H1 (cell line): ENCODE results near the gene UVRAG. TPM values are rescaled to one million over a fixed set of nuclear protein-coding genes. Genes with fewer than 3 reads are reported as not detected.

Experiments
- CTCF ChIA-PET: fragments of 300-600 bp; sonication (Branson Sonifier 250); formaldehyde crosslinking; loops from one replicate; lab custom pipeline; 2021; ENCODE audit not compliant: partially characterized antibody; lab: Charles Lee
- POLR2A ChIA-PET: fragments of 300-600 bp; sonication (Branson Sonifier 250); formaldehyde crosslinking; loops from one replicate; lab custom pipeline; 2021; ENCODE audit warnings: inconsistent platforms; ENCODE audit not compliant: partially characterized antibody; lab: Charles Lee
- DNase-seq, 2 experiments: peaks; one replicate each; pipeline versions ENCODE4 v3.0.0 to v3.0.0-alpha.2; 2010 to 2022; ENCODE audit warnings: low spot score in 2 of 2, low read depth in 1 of 2, mixed read lengths in 1 of 2
- FAIRE-seq: peaks from 2 replicates; lab custom pipeline; 2011; peaks lifted over from hg19 to GRCh38; lab: Jason Lieb, UNC
- H2AFZ ChIP-seq: 2 replicates; pipeline ENCODE4 v1.8.1; 2012; ENCODE audit warnings: low read length, inconsistent platforms
- H2AK5ac ChIP-seq: 2 replicates; pipeline ENCODE4 v1.6.1; 2013; ENCODE audit warnings: low read depth, low read length
- H2BK120ac ChIP-seq: replicated peaks from 2 replicates; pipeline ENCODE3; 2013; ENCODE audit warnings: low read depth, low read length, inconsistent platforms
- H2BK12ac ChIP-seq: 2 replicates; pipeline ENCODE4 v1.6.1; 2013; ENCODE audit warnings: low read depth, low read length
- H2BK15ac ChIP-seq: 2 replicates; pipeline ENCODE4 v1.6.1; 2013; ENCODE audit warnings: low read length
- H2BK20ac ChIP-seq: 2 replicates; pipeline ENCODE4 v1.6.1; 2013; ENCODE audit warnings: low read length
- H2BK5ac ChIP-seq: 2 replicates; pipeline ENCODE4 v1.6.1; 2013; ENCODE audit warnings: low read depth, low read length
- H3K14ac ChIP-seq: 2 replicates; pipeline ENCODE4 v1.6.1; 2013; ENCODE audit warnings: inconsistent platforms; ENCODE audit not compliant: insufficient read length
- H3K18ac ChIP-seq: 2 replicates; pipeline ENCODE4 v1.6.1; 2013; ENCODE audit warnings: low read length; ENCODE audit errors: extremely low read depth
- H3K23ac ChIP-seq: 2 replicates; pipeline ENCODE4 v1.6.1; 2013; ENCODE audit warnings: inconsistent platforms; ENCODE audit not compliant: insufficient read length
- H3K23me2 ChIP-seq: 2 replicates; pipeline ENCODE4 v1.6.1; 2013; ENCODE audit warnings: low read depth, low read length
- H3K27ac ChIP-seq: 2 replicates; pipeline ENCODE4 v1.6.1; 2011; ENCODE audit warnings: low read depth, low read length, inconsistent platforms
- H3K27me3 ChIP-seq, 4 experiments: replicated peaks in 1 of 4; 1 replicate in 1 of 4; 2 replicates in 3 of 4; pipeline versions ENCODE4 v1.6.1 to v1.8.1; 2011 to 2013; ENCODE audit warnings: low read length in 3 of 4, mild to moderate bottlenecking in 3 of 4, inconsistent platforms in 2 of 4, mixed read lengths in 2 of 4, moderate library complexity in 1 of 4; ENCODE audit not compliant: control insufficient read depth in 3 of 4, insufficient read depth in 3 of 4; ENCODE audit errors: extremely low read depth in 1 of 4
- H3K36me3 ChIP-seq, 4 experiments: 2 replicates each; pipeline versions ENCODE4 v1.6.1 to v1.8.1; 2011 to 2013; ENCODE audit warnings: mild to moderate bottlenecking in 4 of 4, low read length in 3 of 4, moderate library complexity in 2 of 4, control low read depth in 1 of 4, inconsistent platforms in 1 of 4; ENCODE audit not compliant: insufficient read depth in 4 of 4, control insufficient read depth in 2 of 4
- H3K4ac ChIP-seq: replicated peaks from 2 replicates; pipeline ENCODE3; 2013; ENCODE audit warnings: low read length, low read depth, mixed read lengths, inconsistent platforms; ENCODE audit not compliant: insufficient read length
- H3K4me1 ChIP-seq, 4 experiments: replicated peaks in 1 of 4; 1 replicate in 1 of 4; 2 replicates in 3 of 4; pipeline versions ENCODE4 v1.6.1 to v1.8.1; 2011 to 2013; ENCODE audit warnings: low read length in 3 of 4, inconsistent platforms in 2 of 4, mixed read lengths in 1 of 4; ENCODE audit not compliant: insufficient read depth in 4 of 4, control insufficient read depth in 3 of 4
- H3K4me2 ChIP-seq, 2 experiments: 2 replicates each; pipeline versions ENCODE4 v1.6.1 to v1.8.1; 2011 to 2013; ENCODE audit warnings: low read depth in 2 of 2, low read length in 2 of 2, control low read depth in 1 of 2, inconsistent platforms in 1 of 2, mild to moderate bottlenecking in 1 of 2; ENCODE audit not compliant: insufficient read depth in 1 of 2
- H3K4me3 ChIP-seq, 4 experiments: fragments of 200-600, 300-600 bp in 1 of 4; sonication (generic), shearing (Covaris generic), sonication (Bioruptor Twin) in 1 of 4; 2 replicates each; pipeline versions ENCODE4 v1.5.1 to v1.8.1; 2011 to 2016; ENCODE audit warnings: low read length in 4 of 4, low read depth in 3 of 4, control low read depth in 2 of 4, inconsistent platforms in 2 of 4, mild to moderate bottlenecking in 2 of 4, mixed read lengths in 1 of 4, moderate library complexity in 1 of 4; ENCODE audit not compliant: insufficient read depth in 2 of 4; ENCODE audit errors: extremely low read depth in 1 of 4
- H3K56ac ChIP-seq: replicated peaks from 2 replicates; pipeline ENCODE3; 2013; ENCODE audit warnings: low read depth, mild to moderate bottlenecking, mixed read lengths, low read length, inconsistent platforms; ENCODE audit not compliant: insufficient read length
- H3K79me1 ChIP-seq: 2 replicates; pipeline ENCODE4 v1.6.1; 2013; ENCODE audit warnings: low read depth, low read length, control low read depth
- H3K79me2 ChIP-seq, 2 experiments: 2 replicates each; pipeline versions ENCODE4 v1.6.1 to v1.8.1; 2012 to 2013; ENCODE audit warnings: low read length in 2 of 2, mild to moderate bottlenecking in 2 of 2, inconsistent platforms in 1 of 2; ENCODE audit not compliant: insufficient read depth in 2 of 2, control insufficient read depth in 1 of 2
- H3K9ac ChIP-seq, 4 experiments: replicated peaks in 1 of 4; 1 replicate in 1 of 4; 2 replicates in 3 of 4; pipeline versions ENCODE4 v1.6.1 to v1.8.1; 2011 to 2013; ENCODE audit warnings: low read depth in 3 of 4, low read length in 3 of 4, control low read depth in 2 of 4, mild to moderate bottlenecking in 2 of 4, moderate library complexity in 2 of 4, inconsistent platforms in 1 of 4; ENCODE audit errors: extremely low read depth in 1 of 4
- H3K9me3 ChIP-seq, 2 experiments: 2 replicates each; pipeline versions ENCODE4 v1.6.1 to v1.8.1; 2012 to 2013; ENCODE audit warnings: mild to moderate bottlenecking in 2 of 2, moderate library complexity in 2 of 2, control low read depth in 1 of 2, inconsistent platforms in 1 of 2, low read depth in 1 of 2, low read length in 1 of 2, mixed read lengths in 1 of 2; ENCODE audit not compliant: insufficient read depth in 2 of 2
- H4K20me1 ChIP-seq, 2 experiments: replicated peaks in 1 of 2; 2 replicates each; pipeline versions ENCODE3 to v1.8.1; 2011 to 2013; ENCODE audit warnings: inconsistent platforms in 2 of 2, low read length in 2 of 2, mild to moderate bottlenecking in 1 of 2; ENCODE audit not compliant: insufficient read depth in 2 of 2, control insufficient read depth in 1 of 2
- H4K5ac ChIP-seq: 2 replicates; pipeline ENCODE4 v1.6.1; 2013; ENCODE audit warnings: low read length, low read depth, mixed read lengths, inconsistent platforms; ENCODE audit not compliant: insufficient read length
- H4K8ac ChIP-seq: 2 replicates; pipeline ENCODE4 v1.8.0; 2013; ENCODE audit warnings: mild to moderate bottlenecking, moderate library complexity, low read length, inconsistent platforms; ENCODE audit not compliant: insufficient read depth; ENCODE audit errors: extremely low read depth
- H4K91ac ChIP-seq: replicated peaks from 2 replicates; pipeline ENCODE3; 2013; ENCODE audit warnings: low read length, mixed read lengths, inconsistent platforms; ENCODE audit not compliant: insufficient read length
- ASH2L ChIP-seq: fragments of 200-600, 300-600 bp; sonication (generic); IDR thresholded peaks from one replicate; pipeline ENCODE4 v1.7.1; 2017; ENCODE audit warnings: low read length
- BACH1 ChIP-seq: IDR thresholded peaks from 2 replicates; pipeline ENCODE4 v1.6.1; 2012; ENCODE audit warnings: low read length, improper control_type of control experiment
- BRCA1 ChIP-seq: IDR thresholded peaks from 2 replicates; pipeline ENCODE4 v1.6.1; 2012; ENCODE audit warnings: low read depth, low read length, improper control_type of control experiment
- CREB1 ChIP-seq: IDR thresholded peaks from 2 replicates; pipeline ENCODE4 v1.6.1; 2012; ENCODE audit warnings: inconsistent platforms
- JUN ChIP-seq: IDR thresholded peaks from 2 replicates; pipeline ENCODE4 v1.6.1; 2011; ENCODE audit warnings: low read depth, mild to moderate bottlenecking, improper control_type of control experiment, low read length
- KDM1A ChIP-seq: fragments of 200-600, 300-600 bp; sonication (generic); IDR thresholded peaks from 2 replicates; pipeline ENCODE4 v1.7.1; 2016; ENCODE audit warnings: mild to moderate bottlenecking, low read length, borderline replicate concordance
- MAFK ChIP-seq: IDR thresholded peaks from 2 replicates; pipeline ENCODE4 v1.6.1; 2012; ENCODE audit warnings: low read depth, mild to moderate bottlenecking, improper control_type of control experiment, low read length
- NANOG ChIP-seq: IDR thresholded peaks from 2 replicates; pipeline ENCODE4 v1.6.1; 2011; ENCODE audit warnings: low read length, low read depth, mild to moderate bottlenecking, inconsistent platforms; ENCODE audit not compliant: insufficient read depth, poor library complexity, severe bottlenecking
- SIN3A ChIP-seq, 2 experiments: IDR thresholded peaks in 1 of 2; conservative IDR thresholded peaks in 1 of 2; 2 replicates each; pipeline ENCODE4 v1.6.1; 2011 to 2012; ENCODE audit warnings: low read length in 2 of 2, improper control_type of control experiment in 1 of 2, low read depth in 1 of 2, mild to moderate bottlenecking in 1 of 2
- SRF ChIP-seq: IDR thresholded peaks from 2 replicates; pipeline ENCODE4 v1.6.1; 2011; ENCODE audit warnings: mild to moderate bottlenecking, low read depth, low read length, moderate library complexity
- WGBS, 2 experiments: shearing (Covaris generic) in 1 of 2; methylation state at CpG; one replicate each; pipeline versions ENCODE4 v1.1.6 to v1.1.7; 2013 to 2015; ENCODE audit warnings: low lambda C conversion rate in 2 of 2, mixed read lengths in 2 of 2, inconsistent platforms in 1 of 2, low coverage in 1 of 2, missing lambda C conversion rate in 1 of 2; ENCODE audit not compliant: insufficient replicate concordance in 2 of 2, insufficient coverage in 1 of 2, insufficient read length in 1 of 2; ENCODE audit errors: extremely low coverage in 1 of 2, missing lambda C conversion rate in 1 of 2; 5-methylcytosine and 5-hydroxymethylcytosine counted together
- polyA plus RNA-seq, 7 experiments: library from polyadenylated mRNA; depleted of rRNA in 3 of 7; stranded (reverse) in 5 of 7; unstranded in 2 of 7; fragments of >200 nt in 5 of 7; fragments of 200-250 nt in 2 of 7; gene quantifications; 1 replicate in 5 of 7; 2 replicates in 1 of 7; 4 replicates in 1 of 7; pipeline versions ENCODE4 v1.2.1 to v1.2.3, GENCODE V29; 2011 to 2013; ENCODE audit warnings: missing spikeins in 2 of 7, mixed read lengths in 2 of 7
- total RNA-seq: library from RNA; stranded (reverse); fragmentation: NEBNext Ultra II Directional; extraction: Animal tissue kit (Norgen Biotek cat#: 25700); gene quantifications from 2 replicates; pipeline ENCODE4 v1.2.1, GENCODE V29; 2021
- TF ChIP-seq, protein P1 (sequence below): IDR thresholded peaks from 2 replicates; pipeline ENCODE4 v1.6.1; 2011; ENCODE audit warnings: low read depth, mild to moderate bottlenecking, low read length; ENCODE audit not compliant: insufficient read depth
- TF ChIP-seq, protein P2 (sequence below): IDR thresholded peaks from 2 replicates; pipeline ENCODE4 v1.6.1; 2011; ENCODE audit warnings: low read length, improper control_type of control experiment

The UVRAG gene
- total and polyA plus RNA-seq, 2 of the 8 experiments (the other 6 are each of a cell fraction or from before 2014, with no cell fraction given) = 5.5 to 14.7 TPM

- Histone ChIP-seq H4K5ac (no peak overlapping the region), H4K8ac (no peak overlapping the region), H2BK12ac (no peak overlapping the region), H3K4me2 (no peak overlapping the region; a peak in 1 of 4 replicates), H3K79me1 (no peaks in the 10 kb centered on the region), H2AK5ac (no peak overlapping the region), H3K9me3 (no peaks in the 10 kb centered on the region), H3K23ac (no peak overlapping the region), H3K23me2 (no peaks in the 10 kb centered on the region), H3K27ac (no peak overlapping the region), H4K91ac (no peak overlapping the region), H2AFZ (no peak overlapping the region), H2BK120ac (no peak overlapping the region), H3K36me3 (no peaks in the 10 kb centered on the region; a peak in 1 of 8 replicates), H3K79me2 (no peaks in the 10 kb centered on the region), H3K56ac (no peak overlapping the region), H2BK5ac (no peak overlapping the region), H3K4me3 (no peak overlapping the region), H3K9ac (no peak overlapping the region), H3K27me3 (no peaks in the 10 kb centered on the region), H2BK20ac (no peak overlapping the region), H2BK15ac (no peak overlapping the region), H3K4ac (no peak overlapping the region), H3K18ac (no peak overlapping the region), H4K20me1 (no peaks in the 10 kb centered on the region), H3K4me1 (peaks cover 0 to 4% (median 0%) of the 10 kb centered on the region in 4 experiments; a peak in 3 of 7 replicates), H3K14ac (no peak overlapping the region)
- WGBS, 2 experiments = 95% methylated on average over 1 of the region's 1 CpG; no CpG with 5 or more reads in 1 of the 2 experiments
- CTCF ChIA-PET = interaction anchor here (1.2 kb wide), 1 partner anchor 31 kb away, joined by 3 read pairs; no protein-coding TSS in a partner anchor
- POLR2A ChIA-PET = interaction anchor here (0.6 to 0.7 kb wide), 2 partner anchors 14 to 27 kb away, joined by 3 read pairs; no protein-coding TSS in a partner anchor
- no peak for FAIRE-seq
- no peak for DNase-seq
- TF ChIP-seq NANOG (no peak), MAFK (no peak), BRCA1 (no peak), JUN (no peak), SIN3A (conservative IDR thresholded peaks at IDR 0.05 in 1 of 2, IDR thresholded peaks at IDR 0.05 in 1 of 2; ENCODE audit: low read depth in 1 of 2, low read length in 2 of 2) (no peak), CREB1 (no peak), KDM1A (no peak), BACH1 (no peak), SRF (no peak), ASH2L (no peak)
- TF ChIP-seq, protein P1, sequence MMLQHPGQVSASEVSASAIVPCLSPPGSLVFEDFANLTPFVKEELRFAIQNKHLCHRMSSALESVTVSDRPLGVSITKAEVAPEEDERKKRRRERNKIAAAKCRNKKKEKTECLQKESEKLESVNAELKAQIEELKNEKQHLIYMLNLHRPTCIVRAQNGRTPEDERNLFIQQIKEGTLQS = no peak
- TF ChIP-seq, protein P2, sequence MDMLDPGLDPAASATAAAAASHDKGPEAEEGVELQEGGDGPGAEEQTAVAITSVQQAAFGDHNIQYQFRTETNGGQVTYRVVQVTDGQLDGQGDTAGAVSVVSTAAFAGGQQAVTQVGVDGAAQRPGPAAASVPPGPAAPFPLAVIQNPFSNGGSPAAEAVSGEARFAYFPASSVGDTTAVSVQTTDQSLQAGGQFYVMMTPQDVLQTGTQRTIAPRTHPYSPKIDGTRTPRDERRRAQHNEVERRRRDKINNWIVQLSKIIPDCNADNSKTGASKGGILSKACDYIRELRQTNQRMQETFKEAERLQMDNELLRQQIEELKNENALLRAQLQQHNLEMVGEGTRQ = no peak
Observed at GRCh38 chr11:76030968-76031590, 216.1 kb downstream of the UVRAG start.
